Spleen (tissue), 11 donors: ENCODE measurements around the gene COMMD4. TPM values are rescaled to one million over a fixed set of nuclear protein-coding genes. Genes with fewer than 3 reads are reported as not detected.

Experiments
- DNase-seq: peaks from one replicate; pipeline ENCODE4 v3.0.0-alpha.2; 2020
- H3K27ac ChIP-seq, 8 donors: fragments of 200-600 bp; sonication (generic) in 7 of 8; 1 replicate in 4 of 8; 2 replicates in 4 of 8; pipeline versions ENCODE4 v1.5.0 to v1.8.0; 2016 to 2021; ENCODE audit warnings: inconsistent platforms in 4 of 8, mild to moderate bottlenecking in 4 of 8, moderate library complexity in 1 of 8
- H3K27me3 ChIP-seq, 7 donors: fragments of 200-600 bp; sonication (generic) in 6 of 7; replicated peaks in 1 of 7; 1 replicate in 4 of 7; 2 replicates in 3 of 7; pipeline versions ENCODE4 v1.5.0 to v1.8.0; 2016 to 2021; ENCODE audit warnings: inconsistent platforms in 3 of 7, mild to moderate bottlenecking in 1 of 7
- H3K36me3 ChIP-seq, 6 donors: fragments of 200-600 bp; sonication (generic) in 5 of 6; 1 replicate in 4 of 6; 2 replicates in 2 of 6; pipeline versions ENCODE4 v1.5.0 to v1.8.0; 2016 to 2021; ENCODE audit warnings: inconsistent platforms in 2 of 6
- H3K4me1 ChIP-seq, 6 donors: fragments of 200-600 bp; sonication (generic) in 5 of 6; 1 replicate in 3 of 6; 2 replicates in 3 of 6; pipeline versions ENCODE4 v1.5.0 to v1.8.0; 2016 to 2021; ENCODE audit warnings: inconsistent platforms in 3 of 6
- H3K4me3 ChIP-seq, 8 donors: fragments of 200-600 bp; sonication (generic) in 7 of 8; 1 replicate in 4 of 8; 2 replicates in 4 of 8; pipeline versions ENCODE4 v1.5.0 to v1.8.0; 2016 to 2021; ENCODE audit warnings: inconsistent platforms in 4 of 8, mild to moderate bottlenecking in 4 of 8, moderate library complexity in 2 of 8
- H3K9me3 ChIP-seq, 8 donors: fragments of 200-600 bp; sonication (generic) in 7 of 8; 1 replicate in 4 of 8; 2 replicates in 4 of 8; pipeline versions ENCODE4 v1.5.0 to v1.8.0; 2016 to 2021; ENCODE audit warnings: inconsistent platforms in 4 of 8
- CTCF ChIP-seq, 11 experiments: fragments of 200-600 bp in 7 of 11; fragments of 450-650 bp in 4 of 11; sonication (generic) in 4 of 11; IDR thresholded peaks in 8 of 11; conservative IDR thresholded peaks in 3 of 11; 1 replicate in 7 of 11; 2 replicates in 4 of 11; pipeline versions ENCODE4 v1.4.0 to v1.8.0; 2016 to 2021; ENCODE audit warnings: antibody characterized with exemption in 11 of 11, inconsistent platforms in 4 of 11, mild to moderate bottlenecking in 1 of 11
- POLR2A ChIP-seq, 3 donors: fragments of 450-650 bp; IDR thresholded peaks; one replicate each; pipeline ENCODE4 v1.5.1; 2017; ENCODE audit warnings: antibody characterized with exemption in 3 of 3, mild to moderate bottlenecking in 1 of 3
- POLR2AphosphoS5 ChIP-seq, 3 donors: sonication (generic); formaldehyde crosslinking; IDR thresholded peaks; one replicate each; pipeline ENCODE4 v1.5.1; 2017; ENCODE audit warnings: antibody characterized with exemption in 3 of 3
- WGBS, 5 donors: extraction: QIAGEN DNeasy Blood & Tissue Kit in 3 of 5; methylation state at CpG; one replicate each; pipeline versions ENCODE4 v1.1.5 to v1.1.7; 2013 to 2018; 5-methylcytosine and 5-hydroxymethylcytosine counted together
- intact Hi-C: fragments of 100-400 bp; cut with DNase I; formaldehyde crosslinking; loops from one replicate; pipeline ENCODE4 v1.15.0; 2023; ENCODE audit warnings: low total_unique reads
- polyA plus RNA-seq, 3 donors: library from polyadenylated mRNA; stranded (reverse); fragments of 200-250 nt; gene quantifications; one replicate each; pipeline ENCODE4 v1.2.1, GENCODE V29; 2013
- total RNA-seq, 7 donors: library from RNA; depleted of rRNA in 3 of 7; stranded (reverse); fragments of >200 nt in 3 of 7; fragmentation: NEBNext Ultra II Directional in 4 of 7; extraction: Animal tissue kit (Norgen Biotek cat#: 25700) in 4 of 7; gene quantifications; one replicate each; pipeline versions ENCODE4 v1.1.0 to v1.2.1, GENCODE V29; 2016 to 2021
- donor health status: healthy with polysubstance abuse.
- donor health status: DM: no; HTN: no; CAD: no; lungs with moderate emphysema.
- donor health status: DM: no; HTN: no; CAD: no.
- donor health status: Bipolar disorder and iron deficiency.
- donor health status: healthy.
- donor health status: DM: no; HTN: no; CAD: no.
- donor health status: DM: yes; HTN: yes; CAD: no.

The COMMD4 gene
- total and polyA plus RNA-seq, 10 donors, result 47.0 to 116 (median 70.3) TPM

DNA sequence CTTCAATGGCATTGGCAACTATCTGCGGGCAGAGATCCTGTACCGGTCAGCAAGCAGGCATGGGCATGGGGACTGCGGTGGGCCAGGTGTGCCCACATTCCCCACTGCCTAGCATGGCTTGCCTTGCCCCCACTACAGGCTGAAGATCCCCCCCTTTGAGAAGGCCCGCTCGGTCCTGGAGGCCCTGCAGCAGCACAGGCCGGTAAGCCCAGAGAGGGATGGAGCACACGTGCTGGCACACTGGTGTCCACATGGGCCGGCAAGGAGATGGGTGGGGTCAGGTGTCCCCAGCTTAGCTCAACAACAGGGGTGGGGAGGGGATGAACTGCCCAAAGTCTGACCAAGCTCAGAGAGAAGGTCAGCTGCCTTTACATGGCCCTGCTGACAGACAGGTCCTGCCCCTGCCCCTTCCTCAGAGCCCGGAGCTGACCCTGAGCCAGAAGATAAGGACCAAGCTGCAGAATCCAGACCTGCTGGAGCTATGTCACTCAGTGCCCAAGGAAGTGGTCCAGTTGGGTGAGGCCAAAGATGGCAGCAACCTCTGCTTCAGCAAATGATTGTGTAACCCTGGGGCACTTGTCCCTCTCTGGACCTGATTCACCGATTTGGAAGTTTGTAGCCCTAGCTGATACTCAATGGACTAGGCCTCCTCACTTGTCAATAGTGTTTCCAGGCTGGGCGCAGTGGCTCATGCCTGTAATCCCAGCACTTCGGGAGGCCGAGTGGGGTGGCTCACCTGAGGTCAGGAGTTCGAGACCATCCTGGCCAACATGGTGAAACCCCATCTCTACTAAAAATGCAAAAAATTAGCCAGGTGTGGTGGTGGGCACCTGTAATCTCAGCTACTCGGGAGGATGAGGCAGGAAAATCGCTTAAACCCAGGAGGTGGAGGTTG is 16.6 kb downstream of the COMMD4 start:
- H3K27ac ChIP-seq, result no peak overlapping the region
- intact Hi-C loops, result no loop called here
- peaks cover 0 to 55% (median 25%) of the 10 kb centered on the region in 6 donors for H3K36me3 ChIP-seq
- peaks cover 0 to 27% (median 16%) of the 10 kb centered on the region in 8 donors for H3K9me3 ChIP-seq
- WGBS, 5 donors, result 91 to 99% (median 94%) methylated on average over 11 to 16 of the region's 16 CpGs
- peaks cover 0 to 17% (median 0%) of the 10 kb centered on the region in 7 donors for H3K27me3 ChIP-seq
- H3K4me3 ChIP-seq, result no peak overlapping the region
- TF ChIP-seq POLR2A (IDR thresholded peaks at IDR 0.05) (no peak), POLR2AphosphoS5 (IDR thresholded peaks at IDR 0.05) (peak in 1 of 3 donors; percentile 69), CTCF (IDR thresholded peaks at IDR 0.05 in 8 of 11, conservative IDR thresholded peaks at IDR 0.05 in 3 of 11) (no peak)
- no peak for DNase-seq
- H3K4me1 ChIP-seq, result peaks cover 4 to 36% (median 30%) of the 10 kb centered on the region in 6 donors

DNA sequence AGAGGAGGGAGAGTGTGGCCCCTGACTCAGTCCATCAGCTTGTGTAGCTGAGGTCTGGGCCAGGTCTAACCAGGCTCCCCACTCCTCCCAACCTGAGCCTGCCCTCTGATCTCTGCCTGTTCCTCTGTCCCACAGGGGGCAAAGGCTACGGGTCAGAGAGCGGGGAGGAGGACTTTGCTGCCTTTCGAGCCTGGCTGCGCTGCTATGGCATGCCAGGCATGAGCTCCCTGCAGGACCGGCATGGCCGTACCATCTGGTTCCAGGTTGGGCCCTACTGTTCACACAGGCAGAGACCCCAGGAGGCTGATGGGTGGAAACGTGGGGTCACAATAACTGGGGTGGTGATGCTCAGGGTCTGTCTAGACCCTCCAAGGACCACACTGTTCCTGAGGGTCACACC is 17.7 kb downstream of the COMMD4 start:
- WGBS, 5 donors, result 90 to 95% (median 92%) methylated on average over 7 of the region's 7 CpGs

GRCh38 chr15:75354454-75354853 is 18.6 kb downstream of the COMMD4 start:
- DNase-seq, result no peak
- peaks cover 0 to 16% (median 10%) of the 10 kb centered on the region in 6 donors for H3K4me1 ChIP-seq
- intact Hi-C loops, result no loop called here

More for the DNA sequence above, 17.7 kb downstream of the COMMD4 start:
- DNase-seq, result no peak
- H3K4me1 ChIP-seq, result peaks cover 2 to 24% (median 18%) of the 10 kb centered on the region in 6 donors
- H3K9me3 ChIP-seq, result peaks cover 0 to 24% (median 13%) of the 10 kb centered on the region in 8 donors
- H3K27me3 ChIP-seq, result peaks cover 0 to 6% (median 0%) of the 10 kb centered on the region in 7 donors
- H3K36me3 ChIP-seq, result peaks cover 0 to 67% (median 36%) of the 10 kb centered on the region in 6 donors
- TF ChIP-seq POLR2AphosphoS5 (IDR thresholded peaks at IDR 0.05), result peak in 2 of 3 donors; percentile 30 to 61
- no peak for TF ChIP-seq POLR2A (IDR thresholded peaks at IDR 0.05)
- no peak overlapping the region for H3K4me3 ChIP-seq
- intact Hi-C loops, result no loop called here
- no peak overlapping the region for H3K27ac ChIP-seq

GRCh38 chr15:75355369-75355768 is 19.5 kb downstream of the COMMD4 start:
- Histone ChIP-seq H3K27me3 (no peaks in the 10 kb centered on the region), H3K27ac (no peak overlapping the region), H3K9me3 (peaks cover 0 to 8% (median 0%) of the 10 kb centered on the region in 8 donors), H3K4me3 (no peak overlapping the region), H3K36me3 (peaks cover 0 to 83% (median 52%) of the 10 kb centered on the region in 6 donors), H3K4me1 (peaks cover 0 to 7% (median 2%) of the 10 kb centered on the region in 6 donors)
- 92 to 100% (median 95%) methylated on average over 3 to 4 of the region's 4 CpGs for WGBS, 5 donors
- no peak for DNase-seq
- intact Hi-C loops, result no loop called here
- TF ChIP-seq POLR2AphosphoS5 (IDR thresholded peaks at IDR 0.05) (no peak), CTCF (IDR thresholded peaks at IDR 0.05 in 8 of 11, conservative IDR thresholded peaks at IDR 0.05 in 3 of 11) (no peak), POLR2A (IDR thresholded peaks at IDR 0.05) (no peak)

More at GRCh38 chr15:75354454-75354853, 18.6 kb downstream of the COMMD4 start:
- H3K9me3 ChIP-seq, result peaks cover 0 to 15% (median 4%) of the 10 kb centered on the region in 8 donors
- H3K27ac ChIP-seq, result no peak overlapping the region
- no peaks in the 10 kb centered on the region for H3K27me3 ChIP-seq
- H3K4me3 ChIP-seq, result no peak overlapping the region
- TF ChIP-seq CTCF (IDR thresholded peaks at IDR 0.05 in 8 of 11, conservative IDR thresholded peaks at IDR 0.05 in 3 of 11) (no peak), POLR2AphosphoS5 (IDR thresholded peaks at IDR 0.05) (peak in 1 of 3 donors; percentile 64), POLR2A (IDR thresholded peaks at IDR 0.05) (no peak)
- WGBS, 5 donors, result 82 to 96% (median 89%) methylated on average over 7 of the region's 7 CpGs
- H3K36me3 ChIP-seq, result peaks cover 0 to 74% (median 43%) of the 10 kb centered on the region in 6 donors
